AG10803 (cell line): Measurements from ENCODE around the gene IPPK.

ENCODE experiments used
- DNase-seq: peaks from one replicate; pipeline ENCODE4 v3.0.0; 2010; ENCODE audit warnings: low read depth
- H3K4me3 ChIP-seq: 2 replicates; pipeline ENCODE4 v1.5.1; 2011; ENCODE audit warnings: mild to moderate bottlenecking, low read length, control low read depth
- TF ChIP-seq, protein P1 (sequence below): conservative IDR thresholded peaks from 2 replicates; pipeline ENCODE4 v1.5.1; 2011; ENCODE audit warnings: mild to moderate bottlenecking, low read length, control low read depth, inconsistent platforms

IPPK gene

DNA sequence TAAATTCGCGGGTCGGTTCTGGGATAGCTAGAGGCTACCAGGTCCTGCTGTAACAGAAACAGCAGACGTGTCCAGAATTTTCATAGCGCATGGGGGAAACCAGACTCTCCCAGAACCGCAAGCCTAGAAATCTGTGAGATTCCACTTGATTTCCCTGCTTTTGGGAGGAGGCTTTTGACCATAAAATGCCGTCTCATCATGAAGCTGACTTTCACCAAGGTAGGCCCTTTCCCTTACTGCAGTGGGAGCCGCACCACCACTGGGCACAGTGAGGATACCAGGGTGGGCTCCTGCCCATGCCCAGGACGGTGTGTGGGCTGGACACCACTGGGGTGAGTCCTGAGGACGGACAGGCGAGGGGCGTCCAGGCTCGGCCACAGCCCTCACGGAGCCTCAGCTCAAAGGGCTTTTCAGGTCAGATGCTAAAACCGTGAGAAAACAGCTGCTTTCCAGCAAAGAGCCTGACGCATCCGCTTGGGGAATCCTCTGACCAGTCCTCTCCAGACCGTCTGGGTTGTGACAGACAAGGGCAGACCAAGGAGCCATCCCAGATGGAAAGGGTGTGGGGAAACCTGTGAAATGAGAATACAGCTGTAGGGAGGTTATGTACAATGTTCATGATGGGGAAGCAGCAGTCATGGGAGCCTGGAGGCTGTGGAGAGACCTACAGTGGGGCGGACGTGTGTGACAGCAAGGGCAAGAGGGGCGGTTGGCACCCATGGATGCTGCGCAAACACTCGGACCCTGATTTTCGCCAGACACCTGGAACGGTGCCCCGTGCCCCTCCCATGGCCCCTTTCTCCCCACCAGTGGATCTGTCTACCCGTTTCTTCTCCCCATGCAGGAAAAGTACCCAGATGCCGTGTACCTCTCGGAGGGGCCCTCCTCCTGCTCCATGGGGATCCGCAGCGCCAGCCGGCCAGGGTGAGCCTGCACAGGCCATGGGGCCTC is 59.2 kb downstream of the IPPK start:
- DNase-seq, result peak; percentile 84
- no peak overlapping the region for H3K4me3 ChIP-seq
- TF ChIP-seq, protein P1, sequence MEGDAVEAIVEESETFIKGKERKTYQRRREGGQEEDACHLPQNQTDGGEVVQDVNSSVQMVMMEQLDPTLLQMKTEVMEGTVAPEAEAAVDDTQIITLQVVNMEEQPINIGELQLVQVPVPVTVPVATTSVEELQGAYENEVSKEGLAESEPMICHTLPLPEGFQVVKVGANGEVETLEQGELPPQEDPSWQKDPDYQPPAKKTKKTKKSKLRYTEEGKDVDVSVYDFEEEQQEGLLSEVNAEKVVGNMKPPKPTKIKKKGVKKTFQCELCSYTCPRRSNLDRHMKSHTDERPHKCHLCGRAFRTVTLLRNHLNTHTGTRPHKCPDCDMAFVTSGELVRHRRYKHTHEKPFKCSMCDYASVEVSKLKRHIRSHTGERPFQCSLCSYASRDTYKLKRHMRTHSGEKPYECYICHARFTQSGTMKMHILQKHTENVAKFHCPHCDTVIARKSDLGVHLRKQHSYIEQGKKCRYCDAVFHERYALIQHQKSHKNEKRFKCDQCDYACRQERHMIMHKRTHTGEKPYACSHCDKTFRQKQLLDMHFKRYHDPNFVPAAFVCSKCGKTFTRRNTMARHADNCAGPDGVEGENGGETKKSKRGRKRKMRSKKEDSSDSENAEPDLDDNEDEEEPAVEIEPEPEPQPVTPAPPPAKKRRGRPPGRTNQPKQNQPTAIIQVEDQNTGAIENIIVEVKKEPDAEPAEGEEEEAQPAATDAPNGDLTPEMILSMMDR, result no peak

- DNase-seq, result peak; percentile 62
- no peak overlapping the region for H3K4me3 ChIP-seq
- TF ChIP-seq, protein P1, result no peak
Measured at GRCh38 chr9:92608909-92609445, 61.0 kb downstream of the IPPK start.

- H3K4me3 ChIP-seq, result no peak overlapping the region; the same call in 1 of the 2 replicates
- TF ChIP-seq, protein P1, result no peak
- DNase-seq, result no peak
Measured at GRCh38 chr9:92608241-92608908, 61.6 kb downstream of the IPPK start.

DNA sequence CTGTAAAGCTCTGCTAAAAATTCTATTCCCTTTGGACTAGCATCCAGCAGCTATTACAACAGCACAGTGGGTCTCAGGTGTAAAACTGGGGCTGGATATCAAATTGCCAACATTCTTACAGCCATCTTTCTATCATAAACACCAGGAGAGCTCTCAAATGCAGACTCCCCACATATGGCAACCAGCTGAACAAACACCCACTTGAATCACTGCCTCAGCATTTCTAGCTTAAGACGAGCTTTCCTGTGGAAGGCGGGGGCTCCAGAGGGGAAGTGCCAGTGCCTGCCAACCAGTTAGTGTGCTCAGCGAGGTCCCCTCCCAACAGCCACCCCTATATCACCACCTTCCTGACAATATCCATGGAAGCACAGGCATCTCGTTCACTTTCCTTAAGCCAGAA is 62.2 kb downstream of the IPPK start:
- peak overlapping the region; percentile 20 for H3K4me3 ChIP-seq
- TF ChIP-seq, protein P1, result no peak; the same call in 1 of the 2 replicates
- DNase-seq, result peak; percentile 89

- no peak overlapping the region for H3K4me3 ChIP-seq
- DNase-seq, result peak; percentile 70
- TF ChIP-seq, protein P1, result no peak
Measured at GRCh38 chr9:92607088-92607487, 62.8 kb downstream of the IPPK start.

DNA sequence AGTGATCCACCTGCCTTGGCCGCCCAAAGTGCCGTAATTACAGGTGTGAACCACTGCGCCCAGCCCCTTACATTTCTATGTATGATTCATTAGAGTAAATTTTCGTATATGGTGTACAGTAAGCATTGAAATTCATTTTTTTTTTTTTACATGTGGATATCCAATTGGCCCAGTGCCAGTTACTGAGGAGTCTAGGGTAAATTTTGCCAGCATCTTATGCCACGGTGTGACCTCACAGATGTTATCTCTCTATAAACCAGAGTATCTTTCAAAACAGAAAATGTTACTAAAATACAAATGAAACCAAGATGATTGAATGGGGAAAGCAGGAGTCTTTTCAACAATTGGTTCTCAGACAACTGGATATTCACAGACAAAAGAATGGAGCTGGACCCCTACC is 64.7 kb downstream of the IPPK start:
- no peak overlapping the region for H3K4me3 ChIP-seq
- TF ChIP-seq, protein P1, result no peak
- DNase-seq, result no peak
